ENCODE results near the gene IL1RAPL2.
"Not testable (repeated sequence)": the region's sequence is repeated elsewhere in the genome, so short reads cannot be mapped to it uniquely, and the experiment has no call there.

The IL1RAPL2 gene

GRCh38 chrX:105658136-105658535, 1092.1 kb downstream of the IL1RAPL2 start:
- ChIA-PET POLR2A (no interaction called here), CTCF (no interaction called here)
- no peak for DNase-seq (ENCODE audit: extremely low spot score)
- TF ChIP-seq TARDBP (IDR thresholded peaks at IDR 0.05) (no peak), FOXK2 (IDR thresholded peaks at IDR 0.05) (no peak), PKNOX1 (IDR thresholded peaks at IDR 0.05) (no peak), ARNT (IDR thresholded peaks at IDR 0.05) (no peak), HDGF (IDR thresholded peaks at IDR 0.05; ENCODE audit: borderline replicate concordance) (no peak), ELF4 (IDR thresholded peaks at IDR 0.05) (no peak), FOXM1 (IDR thresholded peaks at IDR 0.05; ENCODE audit: borderline replicate concordance) (no peak), SUZ12 (IDR thresholded peaks at IDR 0.05) (no peak), FOXA1 (IDR thresholded peaks at IDR 0.05) (no peak), BHLHE40 (IDR thresholded peaks at IDR 0.05; ENCODE audit: borderline replicate concordance) (no peak), LEF1 (IDR thresholded peaks at IDR 0.05; ENCODE audit: borderline replicate concordance) (no peak)

- ChIA-PET POLR2A (no interaction called here), CTCF (no interaction called here)
- no peak for DNase-seq (ENCODE audit: extremely low spot score)
- TF ChIP-seq LEF1 (IDR thresholded peaks at IDR 0.05; ENCODE audit: borderline replicate concordance) (no peak), NFRKB (IDR thresholded peaks at IDR 0.05) (no peak), SUZ12 (IDR thresholded peaks at IDR 0.05) (no peak), ARNT (IDR thresholded peaks at IDR 0.05) (no peak), SP1 (IDR thresholded peaks at IDR 0.05) (no peak), FOXK2 (IDR thresholded peaks at IDR 0.05) (no peak), FOXM1 (IDR thresholded peaks at IDR 0.05; ENCODE audit: borderline replicate concordance) (no peak), PKNOX1 (IDR thresholded peaks at IDR 0.05) (no peak), HDGF (IDR thresholded peaks at IDR 0.05; ENCODE audit: borderline replicate concordance) (no peak), ELF4 (IDR thresholded peaks at IDR 0.05) (no peak), L3MBTL2 (conservative IDR thresholded peaks at IDR 0.05) (no peak), CTBP1 (IDR thresholded peaks at IDR 0.05; ENCODE audit: borderline replicate concordance) (no peak), ZNF384 (IDR thresholded peaks at IDR 0.05) (no peak), TARDBP (IDR thresholded peaks at IDR 0.05) (no peak), BHLHE40 (IDR thresholded peaks at IDR 0.05; ENCODE audit: borderline replicate concordance) (no peak)
Observed at GRCh38 chrX:105662248-105662647, 1096.2 kb downstream of the IL1RAPL2 start.

GRCh38 chrX:105664243-105664642, 1098.2 kb downstream of the IL1RAPL2 start:
- POLR2A ChIA-PET: no interaction called here
- CTCF ChIA-PET: no interaction called here

GRCh38 chrX:105684288-105684687, 1118.3 kb downstream of the IL1RAPL2 start:
- POLR2A ChIA-PET; CTCF ChIA-PET; DNase-seq (ENCODE audit: extremely low spot score): not testable (repeated sequence)

More at GRCh38 chrX:105664243-105664642, 1098.2 kb downstream of the IL1RAPL2 start:
- no peak for DNase-seq (ENCODE audit: extremely low spot score)
- no peak for TF ChIP-seq FOXK2 (IDR thresholded peaks at IDR 0.05)
- TF ChIP-seq NFRKB (IDR thresholded peaks at IDR 0.05): no peak
- no peak for TF ChIP-seq L3MBTL2 (conservative IDR thresholded peaks at IDR 0.05)
- TF ChIP-seq BHLHE40 (IDR thresholded peaks at IDR 0.05; ENCODE audit: borderline replicate concordance): no peak
- no peak for TF ChIP-seq HDGF (IDR thresholded peaks at IDR 0.05; ENCODE audit: borderline replicate concordance)
- TF ChIP-seq ZNF384 (IDR thresholded peaks at IDR 0.05): no peak
- no peak for TF ChIP-seq FOXM1 (IDR thresholded peaks at IDR 0.05; ENCODE audit: borderline replicate concordance)
- no peak for TF ChIP-seq CTBP1 (IDR thresholded peaks at IDR 0.05; ENCODE audit: borderline replicate concordance)
- TF ChIP-seq PKNOX1 (IDR thresholded peaks at IDR 0.05): no peak
- no peak for TF ChIP-seq LEF1 (IDR thresholded peaks at IDR 0.05; ENCODE audit: borderline replicate concordance)
- TF ChIP-seq ARNT (IDR thresholded peaks at IDR 0.05): no peak
- no peak for TF ChIP-seq SUZ12 (IDR thresholded peaks at IDR 0.05)
- no peak for TF ChIP-seq ELF4 (IDR thresholded peaks at IDR 0.05)

- DNase-seq (ENCODE audit: extremely low spot score): no peak
- TF ChIP-seq LEF1 (IDR thresholded peaks at IDR 0.05; ENCODE audit: borderline replicate concordance) (no peak), ARNT (IDR thresholded peaks at IDR 0.05) (no peak), FOXA1 (IDR thresholded peaks at IDR 0.05) (no peak), SUZ12 (IDR thresholded peaks at IDR 0.05) (no peak), HDGF (IDR thresholded peaks at IDR 0.05; ENCODE audit: borderline replicate concordance) (no peak), CTBP1 (IDR thresholded peaks at IDR 0.05; ENCODE audit: borderline replicate concordance) (no peak), FOXM1 (IDR thresholded peaks at IDR 0.05; ENCODE audit: borderline replicate concordance) (no peak), BHLHE40 (IDR thresholded peaks at IDR 0.05; ENCODE audit: borderline replicate concordance) (no peak), PKNOX1 (IDR thresholded peaks at IDR 0.05) (no peak), SP1 (IDR thresholded peaks at IDR 0.05) (no peak), L3MBTL2 (conservative IDR thresholded peaks at IDR 0.05) (no peak), ELF4 (IDR thresholded peaks at IDR 0.05) (no peak), FOXK2 (IDR thresholded peaks at IDR 0.05) (no peak), TARDBP (IDR thresholded peaks at IDR 0.05) (no peak), NFRKB (IDR thresholded peaks at IDR 0.05) (no peak), ZNF384 (IDR thresholded peaks at IDR 0.05) (no peak)
- CTCF ChIA-PET: no interaction called here
- POLR2A ChIA-PET: no interaction called here
Observed at GRCh38 chrX:105694839-105695238, 1128.8 kb downstream of the IL1RAPL2 start.

GRCh38 chrX:105695451-105695850, 1129.5 kb downstream of the IL1RAPL2 start:
- POLR2A ChIA-PET: no interaction called here
- DNase-seq (ENCODE audit: extremely low spot score): no peak
- no peak for TF ChIP-seq PKNOX1 (IDR thresholded peaks at IDR 0.05)
- TF ChIP-seq LEF1 (IDR thresholded peaks at IDR 0.05; ENCODE audit: borderline replicate concordance): no peak
- TF ChIP-seq ARNT (IDR thresholded peaks at IDR 0.05): no peak
- TF ChIP-seq ZNF384 (IDR thresholded peaks at IDR 0.05): no peak
- TF ChIP-seq CTBP1 (IDR thresholded peaks at IDR 0.05; ENCODE audit: borderline replicate concordance): no peak
- no peak for TF ChIP-seq FOXK2 (IDR thresholded peaks at IDR 0.05)
- CTCF ChIA-PET: no interaction called here
